HG02840 (cell line): Measurements from ENCODE around the gene CASP5.
"Not testable (repeated sequence)": the region's sequence is repeated elsewhere in the genome, so short reads cannot be mapped to it uniquely, and the experiment has no call there.

Experiments used
- ATAC-seq: cut with Tn5 transposase; IDR thresholded peaks from one replicate; pipeline ENCODE4 v1.9.1; 2021; ENCODE audit warnings: mild to moderate bottlenecking, moderate library complexity, moderate number of reproducible peaks; ENCODE audit not compliant: unreplicated experiment, low FRiP score

CASP5 gene

GRCh38 chr11:105023003-105023402 is at the start of gene CASP5:
CASP5 (minus strand) TSS chr11:105023168; CDS start chr11:105023136, 32 bp downstream.
- no peak for ATAC-seq

GRCh38 chr11:105072080-105072479 is 49.1 kb upstream of the CASP5 start:
- not testable (repeated sequence) for ATAC-seq

GRCh38 chr11:105071089-105071732 is 48.2 kb upstream of the CASP5 start:
- ATAC-seq: no peak

GRCh38 chr11:105070306-105070705 is 47.3 kb upstream of the CASP5 start:
- ATAC-seq: no peak

GRCh38 chr11:105069749-105070148 is 46.8 kb upstream of the CASP5 start:
- not testable (repeated sequence) for ATAC-seq

GRCh38 chr11:105063245-105063941 is 40.4 kb upstream of the CASP5 start:
- ATAC-seq: not testable (repeated sequence)

- ATAC-seq: no peak
These were observed 34.5 kb upstream of the CASP5 start for GRCh38 chr11:105057432-105057831.

- no peak for ATAC-seq
These were observed 33.5 kb upstream of the CASP5 start for GRCh38 chr11:105056446-105056845.

- ATAC-seq: no peak
These were observed 31.9 kb upstream of the CASP5 start for GRCh38 chr11:105054723-105055493.

- no peak for ATAC-seq
These were observed 29.5 kb upstream of the CASP5 start for GRCh38 chr11:105052487-105052886.

GRCh38 chr11:105051559-105051958 is 28.6 kb upstream of the CASP5 start:
- ATAC-seq: no peak

- ATAC-seq: no peak
These were observed 26.5 kb upstream of the CASP5 start for GRCh38 chr11:105049481-105049880.

- no peak for ATAC-seq
These were observed 24.1 kb upstream of the CASP5 start for GRCh38 chr11:105046898-105047579.

- ATAC-seq: no peak
These were observed 22.8 kb upstream of the CASP5 start for GRCh38 chr11:105045676-105046296.

GRCh38 chr11:105044557-105045524 is 21.9 kb upstream of the CASP5 start, which contains the start of gene CARD16:
CARD16 (minus strand) TSS chr11:105045335; CDS start chr11:105045297, 38 bp downstream.
- peak; percentile 99 for ATAC-seq

- no peak for ATAC-seq
These were observed 19.2 kb upstream of the CASP5 start for GRCh38 chr11:105042178-105042577.

GRCh38 chr11:105040703-105041102 is 17.7 kb upstream of the CASP5 start:
- no peak for ATAC-seq

- peak; percentile 95 for ATAC-seq
These were observed 12.0 kb upstream of the CASP5 start, which contains the start of gene CASP1 for GRCh38 chr11:105034813-105035620. CASP1 (minus strand) TSS chr11:105035144; CDS start chr11:105035113, 31 bp downstream.
